GM19043 (cell line): ENCODE data around the gene VTI1A.
"Not testable (repeated sequence)": the region's sequence is repeated elsewhere in the genome, so short reads cannot be mapped to it uniquely, and the experiment has no call there.

Experiments used
- ATAC-seq: cut with Tn5 transposase; IDR thresholded peaks from one replicate; pipeline ENCODE4 v1.9.1; 2021; ENCODE audit warnings: low read depth; ENCODE audit not compliant: unreplicated experiment

VTI1A gene

DNA sequence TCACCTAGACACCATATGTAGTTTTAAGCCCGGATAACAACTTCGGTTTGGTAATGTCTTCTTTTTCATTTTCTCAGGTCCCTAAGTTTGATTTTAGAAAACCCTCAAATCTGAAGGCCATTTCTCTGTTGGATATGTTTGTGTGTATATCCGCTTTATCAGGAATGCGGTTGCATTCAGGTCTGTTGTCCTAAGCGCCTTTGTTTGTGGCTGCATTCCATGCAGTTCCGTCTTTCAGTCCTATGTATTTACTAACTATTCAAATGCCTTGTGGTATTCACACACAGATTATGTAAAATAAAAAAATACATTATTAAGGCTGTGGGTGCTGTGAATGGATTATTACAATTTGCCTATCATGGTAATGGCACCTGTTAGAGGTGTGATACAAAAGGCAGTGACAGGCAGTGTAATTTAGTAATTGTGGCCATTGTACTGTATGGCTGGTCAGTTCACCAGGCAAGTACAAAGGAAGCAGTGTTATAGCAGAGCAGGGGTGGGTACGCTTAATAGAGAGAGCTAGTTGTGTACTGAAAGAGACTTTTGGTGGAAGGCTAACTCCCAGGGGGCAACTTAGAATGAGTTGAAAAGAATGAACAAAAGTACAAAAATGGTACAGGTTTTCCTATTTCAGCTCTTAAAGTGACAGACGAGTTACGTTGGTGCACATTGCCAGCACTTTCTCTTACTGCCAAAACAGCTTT is 136.4 kb downstream of the VTI1A start:
- no peak for ATAC-seq

DNA sequence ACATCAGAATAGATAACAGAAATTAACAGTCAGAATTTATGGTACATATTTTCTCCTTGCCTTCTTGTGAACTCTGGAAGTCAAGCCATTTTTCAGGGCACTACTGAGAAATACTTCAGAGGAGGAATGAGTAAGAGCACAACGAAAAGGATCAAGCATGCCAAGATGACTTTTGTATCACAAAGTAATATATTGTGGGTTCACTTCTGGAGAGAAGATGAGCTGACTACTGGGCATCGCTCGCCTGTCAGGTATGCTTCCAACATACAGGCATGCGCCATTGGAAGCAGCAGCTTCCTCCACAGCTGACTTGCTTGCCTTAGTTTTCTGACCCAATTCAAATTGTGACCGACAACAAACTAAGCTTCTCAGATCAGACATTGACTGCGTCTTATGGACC is 137.3 kb downstream of the VTI1A start:
- ATAC-seq = no peak

DNA sequence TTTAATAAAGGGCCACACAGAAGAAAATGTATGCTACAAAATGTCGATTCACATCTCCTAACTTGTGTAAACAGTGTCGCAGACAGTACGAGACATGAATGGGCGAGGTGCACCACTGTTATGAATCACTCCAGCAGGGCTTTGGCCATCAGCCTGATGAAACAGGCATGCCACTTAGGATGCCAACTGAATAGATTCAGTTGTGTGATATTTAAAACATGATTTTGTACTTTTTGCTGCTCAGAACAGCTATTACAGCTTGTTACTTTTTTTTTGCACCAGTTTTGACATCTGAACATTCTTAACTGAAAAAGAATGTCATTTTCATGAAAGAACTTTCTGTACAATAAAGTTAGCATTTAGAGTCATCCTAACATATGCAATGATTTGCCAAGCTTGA is 138.1 kb downstream of the VTI1A start:
- ATAC-seq = no peak

DNA sequence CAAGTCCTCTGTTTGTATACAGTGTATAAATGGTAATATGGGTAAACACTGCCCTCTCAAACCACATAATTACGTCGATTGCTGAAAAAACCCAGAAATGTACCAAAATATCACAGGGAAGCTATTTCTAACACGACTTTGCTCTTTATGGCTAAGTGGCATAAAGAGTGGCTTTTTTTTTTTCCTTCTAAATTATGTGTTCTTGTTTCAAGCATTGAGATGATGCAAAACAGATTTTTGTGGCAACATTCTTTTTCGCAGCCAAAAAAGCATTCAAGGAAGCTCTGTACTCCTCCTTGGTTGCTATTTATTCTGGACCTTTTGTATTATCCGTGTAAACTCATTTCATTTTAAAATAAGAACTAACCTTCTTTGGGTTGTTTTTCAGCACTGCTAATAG is 138.9 kb downstream of the VTI1A start:
- no peak for ATAC-seq

DNA sequence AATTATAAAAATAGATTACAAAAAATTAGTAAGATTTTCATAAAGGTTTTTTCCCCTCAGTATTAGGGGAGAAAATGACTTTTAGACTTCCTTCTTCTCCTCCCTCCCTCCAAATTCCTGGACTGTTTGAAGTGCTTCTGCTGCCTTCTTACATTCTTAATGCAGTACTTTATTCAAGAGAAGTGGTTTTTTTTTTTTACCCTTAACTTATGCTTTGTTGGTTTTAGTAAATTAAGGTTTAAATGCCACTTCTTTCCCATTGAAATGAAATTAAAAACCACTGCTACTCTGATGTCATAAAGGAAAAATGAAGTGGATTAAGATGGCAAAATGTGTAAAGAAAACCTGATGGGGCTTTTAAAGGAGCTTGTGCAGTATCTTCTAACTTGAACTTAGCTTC is 140.7 kb downstream of the VTI1A start:
- no peak for ATAC-seq

DNA sequence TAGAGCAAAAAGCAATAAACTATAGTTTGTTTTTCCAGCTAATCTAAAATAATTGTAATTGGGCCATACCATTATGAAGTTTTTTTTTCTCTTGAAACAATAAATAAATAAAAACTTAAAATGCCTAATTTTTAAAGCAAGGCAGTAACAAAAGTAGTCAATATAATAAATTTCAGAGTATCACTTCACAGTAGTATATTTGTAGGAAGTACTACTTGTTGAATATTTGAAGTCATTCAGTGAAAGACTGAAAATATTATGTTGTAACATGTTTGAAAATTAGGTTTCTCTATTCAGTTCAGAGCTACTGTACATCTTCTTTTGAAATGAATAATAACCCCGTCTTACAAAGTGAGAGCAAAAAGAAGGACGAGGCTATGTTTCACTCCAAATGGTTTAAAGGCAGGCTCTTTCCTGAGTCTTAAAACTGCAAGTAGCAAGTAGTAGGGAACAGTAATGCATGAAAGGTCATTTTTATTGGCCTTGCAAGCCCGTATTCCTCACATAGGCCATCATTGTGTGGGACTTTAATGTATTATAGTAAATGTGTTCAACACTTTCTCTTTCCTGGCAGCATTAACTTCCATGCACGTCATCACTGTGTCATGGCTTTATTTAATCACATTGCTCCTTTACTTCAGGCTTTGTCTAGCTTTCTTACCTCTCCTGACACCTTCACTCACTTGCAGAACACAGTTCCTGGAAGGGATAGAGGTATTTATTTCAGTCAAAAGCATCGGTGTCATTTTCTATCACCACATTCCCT is 141.4 kb downstream of the VTI1A start:
- no peak for ATAC-seq

DNA sequence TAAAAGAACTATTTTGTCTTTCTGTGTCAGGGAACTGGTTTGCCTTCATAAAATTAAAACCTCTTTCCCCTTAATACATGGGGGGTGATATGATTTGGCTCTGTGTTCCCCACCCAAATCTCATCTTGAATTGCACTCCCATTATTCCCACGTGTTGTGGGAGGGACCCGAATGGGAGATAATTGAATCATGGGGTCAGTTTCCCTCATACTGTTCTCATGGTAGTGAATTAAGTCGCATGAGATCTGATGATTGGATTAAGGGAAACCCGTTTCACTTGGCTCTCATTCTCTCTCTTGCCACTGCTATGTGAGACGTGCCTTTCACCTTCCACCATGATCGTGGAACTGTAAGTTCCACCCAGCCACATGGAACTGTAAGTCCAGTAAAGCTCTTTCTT is 142.1 kb downstream of the VTI1A start:
- no peak for ATAC-seq

DNA sequence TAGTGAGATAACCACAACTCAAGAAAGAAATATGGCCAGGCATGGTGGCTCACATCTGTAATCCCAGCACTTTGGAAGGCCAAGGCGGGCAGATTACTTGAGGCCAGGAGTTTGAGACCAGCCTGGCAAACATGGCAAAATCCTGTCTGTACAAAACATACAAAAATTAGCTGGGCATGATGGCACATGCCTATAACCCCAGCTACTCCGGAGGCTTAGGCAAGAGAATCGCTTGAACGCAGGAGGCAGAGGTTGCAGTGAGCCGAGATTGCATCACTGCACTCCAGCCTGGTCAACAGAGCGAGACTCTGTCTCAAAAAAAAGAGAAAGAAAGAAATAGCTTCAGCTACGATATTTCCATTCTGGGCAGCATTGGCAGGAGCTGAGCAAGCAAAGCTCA is 143.8 kb downstream of the VTI1A start:
- ATAC-seq = not testable (repeated sequence)

DNA sequence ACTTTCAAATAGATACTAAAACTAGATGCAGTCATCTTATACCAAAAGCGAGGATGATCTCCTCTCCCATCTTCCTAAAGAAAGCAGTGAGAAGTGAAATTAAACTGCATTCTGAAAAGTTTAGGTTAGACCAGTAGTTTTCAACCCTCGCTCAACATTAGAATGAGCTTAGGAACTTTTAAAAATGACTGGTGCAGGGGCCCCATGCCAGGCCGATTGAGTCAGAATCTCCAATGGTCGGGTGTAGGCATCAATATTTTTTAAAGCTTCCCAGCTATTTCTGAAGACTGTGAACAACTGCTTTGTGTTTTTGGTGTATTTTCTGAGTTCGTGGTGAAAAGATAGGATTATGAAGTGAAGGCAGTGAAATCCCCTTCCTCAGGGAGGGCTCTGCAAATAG is 146.0 kb downstream of the VTI1A start:
- ATAC-seq = no peak

DNA sequence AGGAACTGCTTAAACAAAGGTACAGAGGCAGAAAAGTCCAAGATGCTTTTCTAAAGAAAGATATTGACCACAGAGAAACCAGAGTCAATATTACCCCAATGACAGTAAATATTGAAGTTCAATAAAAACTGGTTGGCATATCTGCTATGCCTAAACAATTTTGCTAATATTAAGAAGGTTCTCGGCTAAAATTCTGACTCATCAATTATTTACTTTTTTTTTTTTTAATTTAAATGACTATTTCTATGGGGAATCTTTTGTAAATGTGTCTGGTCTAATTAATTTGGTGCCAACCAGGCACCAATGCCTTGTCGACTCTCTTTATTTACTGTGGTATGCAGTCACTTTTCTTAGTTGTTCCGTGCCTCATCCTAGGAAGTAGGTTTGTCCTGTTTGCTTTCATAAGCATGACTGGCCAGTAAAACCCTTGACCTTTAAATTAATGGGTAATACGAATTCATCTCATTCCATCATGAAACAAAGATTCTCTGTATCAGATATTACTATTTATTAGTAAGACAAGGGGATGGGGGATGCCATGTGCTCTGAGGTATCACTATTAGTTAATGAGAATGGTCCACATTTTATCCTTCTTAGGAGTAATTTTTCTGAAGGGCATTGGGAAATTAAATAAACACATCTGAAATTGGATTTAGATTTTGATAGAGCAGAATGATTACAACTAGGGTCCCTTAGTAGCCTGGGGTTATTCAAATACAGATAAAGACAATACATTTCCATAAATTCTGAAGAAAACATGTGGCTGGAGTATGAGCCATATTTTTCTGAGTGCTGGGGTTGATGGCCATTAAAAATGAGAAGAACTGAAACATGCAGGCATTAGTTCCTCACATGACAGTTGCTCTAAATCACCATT is 154.4 kb downstream of the VTI1A start:
- no peak for ATAC-seq

DNA sequence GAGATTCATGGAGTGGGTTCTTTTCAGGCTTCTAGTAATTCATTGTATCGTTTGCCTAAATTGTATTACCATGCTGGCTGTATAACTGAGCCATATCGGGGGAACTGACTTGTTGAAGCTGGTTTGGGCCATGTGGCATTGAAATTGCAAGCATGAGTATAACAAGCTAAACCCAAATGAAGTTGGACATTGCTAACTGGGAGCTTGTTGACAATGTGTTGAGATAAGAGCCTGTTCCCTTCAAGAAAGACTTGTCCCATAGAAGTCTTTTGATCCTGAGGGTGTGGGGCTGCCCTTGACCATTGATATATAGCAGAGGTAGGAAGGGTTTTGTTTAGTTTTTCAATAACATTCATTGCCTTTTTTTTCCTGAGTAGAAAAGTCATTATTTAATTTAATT is 156.0 kb downstream of the VTI1A start:
- no peak for ATAC-seq

DNA sequence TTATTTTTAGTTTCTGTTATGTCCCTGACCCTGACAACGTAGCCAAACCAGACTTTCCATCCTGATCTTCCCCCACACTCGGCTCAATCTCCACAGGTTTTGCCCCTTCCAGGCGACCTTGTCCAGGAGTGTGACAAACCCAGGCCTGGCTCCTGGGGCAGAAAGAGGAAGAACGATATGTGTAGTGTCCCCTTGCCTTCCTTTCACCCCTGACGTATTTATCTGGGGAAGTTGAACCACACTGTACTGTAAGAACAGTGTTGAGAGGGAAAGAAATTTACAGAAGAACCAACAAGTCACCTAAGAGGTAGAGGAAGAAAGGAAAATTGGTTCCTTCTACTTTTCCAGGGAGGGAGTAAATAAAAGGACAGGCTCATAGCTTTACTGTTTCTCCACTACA is 158.0 kb downstream of the VTI1A start:
- ATAC-seq = no peak

DNA sequence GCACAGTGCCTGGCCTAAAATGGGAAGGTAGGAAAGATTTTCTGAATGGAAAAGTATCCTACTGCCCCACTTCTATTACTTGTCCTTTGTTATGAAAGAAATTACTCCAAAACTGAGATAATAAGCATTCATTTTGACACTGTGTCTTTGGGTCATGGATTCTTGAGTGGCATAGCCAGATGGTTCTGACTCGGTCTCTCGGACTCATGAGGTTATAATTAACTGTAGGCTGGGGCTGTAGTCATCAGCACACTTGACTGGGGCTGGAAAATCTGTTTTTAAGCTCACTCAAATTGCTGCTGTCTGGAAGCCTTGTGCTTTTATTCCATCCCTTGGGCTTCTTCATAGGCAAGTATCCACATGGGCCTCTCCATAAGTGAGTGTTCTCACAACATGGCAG is 160.5 kb downstream of the VTI1A start:
- no peak for ATAC-seq

DNA sequence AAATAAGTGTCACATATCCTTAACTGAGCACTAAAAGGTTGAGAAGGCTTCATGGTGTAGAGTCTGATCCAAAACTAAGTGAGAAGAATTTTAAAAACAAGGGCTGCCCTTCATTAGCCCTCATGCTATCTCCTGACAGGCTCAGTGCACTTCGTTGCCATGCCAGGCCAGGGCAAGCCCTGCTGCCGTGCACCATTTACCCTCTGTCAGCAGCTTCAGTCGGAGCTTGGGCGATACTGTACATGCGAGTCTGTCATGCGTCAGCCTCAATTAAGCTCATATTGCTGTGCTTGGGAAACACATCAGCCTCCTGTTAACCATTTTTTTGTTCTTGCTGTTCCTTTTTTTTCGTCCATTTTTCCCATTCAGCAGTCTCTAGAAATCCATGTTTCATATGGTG is 166.6 kb downstream of the VTI1A start:
- ATAC-seq = no peak

DNA sequence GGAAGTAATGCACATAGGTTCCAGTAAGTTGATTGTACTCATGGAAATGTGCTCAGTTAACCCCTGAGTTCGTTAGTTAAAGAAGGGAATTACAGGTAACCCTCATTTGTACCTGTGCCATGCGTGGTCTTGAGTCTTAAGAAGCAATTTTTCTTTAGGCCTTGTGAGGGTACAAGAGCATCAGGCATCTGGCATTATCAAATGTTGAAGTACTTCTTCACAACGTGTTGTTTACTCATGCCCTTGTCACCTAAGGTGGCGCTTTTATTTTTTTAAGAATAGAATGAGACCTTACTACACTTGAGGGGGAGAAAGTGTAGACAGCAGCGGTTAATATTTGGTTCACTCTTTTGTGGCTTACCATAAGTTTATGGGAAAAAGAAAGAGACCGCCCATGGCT is 167.1 kb downstream of the VTI1A start:
- no peak for ATAC-seq

DNA sequence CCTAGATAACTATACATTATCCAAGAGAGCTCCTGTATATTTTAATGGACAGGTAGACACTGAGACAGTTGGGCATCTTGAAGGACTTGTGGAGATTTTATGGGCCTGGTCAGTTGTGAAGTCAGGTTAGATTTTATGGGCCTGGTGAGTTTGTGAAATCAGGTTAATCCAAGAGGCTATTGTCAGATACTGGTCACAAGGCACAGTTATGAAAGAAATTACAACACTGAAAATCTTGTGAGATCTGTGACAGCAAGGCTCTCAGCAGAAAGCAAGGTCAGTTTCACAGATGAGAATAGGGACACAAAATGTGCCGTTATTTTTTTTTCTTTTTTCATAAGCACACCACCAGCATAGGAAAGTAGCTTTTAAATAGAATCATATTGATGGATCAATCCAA is 167.6 kb downstream of the VTI1A start:
- ATAC-seq = no peak

DNA sequence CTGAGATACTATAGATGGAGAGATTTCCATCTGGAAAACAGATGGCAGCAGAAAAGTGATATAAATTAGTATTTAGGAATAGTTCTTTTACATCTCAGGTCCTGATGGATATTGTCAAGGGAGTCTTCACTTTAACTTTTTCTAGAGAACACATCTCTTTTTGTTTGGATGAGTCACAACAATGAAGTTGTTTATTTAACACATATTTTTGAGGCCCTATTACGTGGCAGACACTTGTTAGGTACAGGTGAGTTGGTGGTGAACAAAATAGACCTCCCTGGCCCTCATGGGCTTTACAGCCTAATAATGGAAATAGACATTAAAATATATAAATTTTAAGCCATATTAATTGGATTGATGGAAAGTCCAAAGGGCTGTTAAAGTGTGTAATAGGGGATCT is 168.3 kb downstream of the VTI1A start:
- ATAC-seq = no peak

DNA sequence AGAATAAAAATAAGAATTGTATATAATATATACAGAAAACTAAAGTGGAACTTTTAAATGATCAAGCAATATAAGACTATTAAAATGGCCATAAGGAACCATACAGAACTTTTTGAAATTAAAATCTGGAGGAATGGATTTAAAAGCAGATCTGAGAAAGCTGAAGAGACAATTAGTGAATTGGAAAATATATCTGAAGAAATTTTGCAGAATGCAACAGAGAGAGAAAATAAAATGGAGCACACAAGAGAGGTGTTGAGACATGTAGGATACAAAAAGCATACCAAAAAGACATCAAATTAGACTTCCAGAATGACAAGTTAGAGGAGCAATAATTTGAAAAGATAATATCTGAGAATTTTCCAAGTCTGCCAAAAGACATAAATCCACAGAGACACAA is 169.6 kb downstream of the VTI1A start:
- no peak for ATAC-seq

DNA sequence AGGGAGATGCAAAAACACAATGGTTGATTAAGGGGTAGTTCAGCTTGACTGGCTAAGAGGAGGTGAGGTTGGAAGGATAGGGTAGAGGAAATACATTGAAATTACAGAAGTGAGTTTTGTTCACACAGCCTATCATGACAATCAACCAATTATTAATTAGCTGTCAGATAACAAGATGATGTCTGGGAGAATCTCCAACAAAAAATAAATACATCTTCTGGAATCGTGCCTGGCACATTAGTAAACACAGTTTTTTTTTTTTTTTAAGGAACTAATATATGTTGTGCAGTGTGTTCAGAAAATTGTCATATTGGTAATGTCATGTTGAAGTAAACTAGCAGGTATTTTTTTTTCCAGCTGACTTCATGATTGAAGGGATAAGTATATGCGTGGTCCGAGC is 171.8 kb downstream of the VTI1A start:
- no peak for ATAC-seq

DNA sequence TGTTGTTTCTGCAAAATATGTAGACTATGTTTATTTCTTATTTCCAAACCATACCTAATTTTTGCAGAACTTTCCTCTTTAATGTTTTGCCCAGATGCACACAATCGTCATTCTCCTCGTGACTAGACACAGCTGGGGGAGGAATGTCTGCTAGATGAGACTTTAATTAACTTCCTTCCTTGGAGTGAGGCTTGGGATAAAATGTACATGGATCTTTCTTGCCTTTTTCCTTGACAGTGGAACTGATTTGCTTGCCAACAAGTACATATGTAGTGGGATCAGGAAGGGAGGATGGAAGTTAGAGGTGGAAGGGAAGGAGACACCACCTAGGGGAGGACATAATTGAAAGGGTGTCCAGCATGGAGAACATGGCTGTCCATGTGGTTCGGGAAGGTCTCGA is 172.5 kb downstream of the VTI1A start:
- no peak for ATAC-seq

DNA sequence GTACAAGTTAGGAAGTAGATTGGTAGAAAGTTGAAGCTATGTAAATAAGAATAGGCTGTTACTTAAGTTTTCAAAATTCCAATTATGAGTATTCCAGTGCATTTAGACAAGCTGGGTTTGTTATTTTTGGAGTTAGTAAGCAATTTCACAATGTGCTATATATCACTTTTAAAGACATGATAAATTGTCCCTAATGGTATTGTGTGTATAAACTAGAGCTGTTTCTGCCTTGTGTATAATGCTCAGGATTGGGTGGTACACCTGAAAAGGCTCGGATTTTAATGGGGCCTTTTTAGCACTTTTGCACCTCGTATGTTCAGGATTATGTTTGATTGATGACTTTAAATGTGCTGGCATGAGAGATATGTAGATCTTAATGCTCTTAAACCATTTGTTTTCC is 175.8 kb downstream of the VTI1A start:
- no peak for ATAC-seq
